CD14-positive monocyte (primary cell): ENCODE results near the gene ZNF274. TPM values are rescaled to one million over a fixed set of nuclear protein-coding genes. Genes with fewer than 3 reads are reported as not detected.

Experiments used
- DNase-seq, 3 donors: peaks; one replicate each; pipeline ENCODE4 v3.0.0-alpha.2; 2011 to 2022
- H2AFZ ChIP-seq: 2 replicates; pipeline ENCODE4 v1.6.0; 2012; ENCODE audit warnings: mild to moderate bottlenecking, low read depth, low read length, inconsistent platforms; ENCODE audit not compliant: insufficient read depth, poor library complexity, severe bottlenecking
- H3K27ac ChIP-seq, 2 donors: 1 replicate in 1 of 2; 2 replicates in 1 of 2; pipeline ENCODE4 v1.5.1; 2012 to 2013; ENCODE audit warnings: low read length in 2 of 2, control low read depth in 1 of 2, inconsistent platforms in 1 of 2, low read depth in 1 of 2, mild to moderate bottlenecking in 1 of 2
- H3K27me3 ChIP-seq, 2 donors: one replicate each; pipeline versions ENCODE4 v1.6.0 to v1.6.1; 2011 to 2013; ENCODE audit warnings: low read length in 2 of 2; ENCODE audit not compliant: control insufficient read depth in 2 of 2, insufficient read depth in 2 of 2
- H3K36me3 ChIP-seq, 2 donors: replicated peaks in 1 of 2; 1 replicate in 1 of 2; 2 replicates in 1 of 2; pipeline versions ENCODE4 v1.5.1 to v1.6.1; 2012 to 2013; ENCODE audit warnings: low read length in 2 of 2, control low read depth in 1 of 2, inconsistent platforms in 1 of 2, mild to moderate bottlenecking in 1 of 2; ENCODE audit not compliant: insufficient read depth in 2 of 2, control insufficient read depth in 1 of 2
- H3K4me1 ChIP-seq, 2 donors: 1 replicate in 1 of 2; 2 replicates in 1 of 2; pipeline versions ENCODE4 v1.5.1 to v1.6.1; 2012 to 2013; ENCODE audit warnings: low read length in 2 of 2, control low read depth in 1 of 2, inconsistent platforms in 1 of 2, mild to moderate bottlenecking in 1 of 2, moderate library complexity in 1 of 2; ENCODE audit not compliant: insufficient read depth in 2 of 2, control insufficient read depth in 1 of 2
- H3K4me2 ChIP-seq: replicated peaks from 2 replicates; pipeline ENCODE3; 2012; ENCODE audit warnings: low read length, moderate library complexity, mild to moderate bottlenecking; ENCODE audit not compliant: poor library complexity, severe bottlenecking; ENCODE audit errors: extremely low read depth
- H3K4me3 ChIP-seq, 3 experiments: fragments of 200-600 bp in 1 of 3; sonication (generic) in 1 of 3; replicated peaks in 1 of 3; 1 replicate in 2 of 3; 2 replicates in 1 of 3; pipeline ENCODE4 v1.5.1; 2011 to 2013; ENCODE audit warnings: low read length in 3 of 3, mild to moderate bottlenecking in 3 of 3, control low read depth in 2 of 3, low read depth in 2 of 3, inconsistent platforms in 1 of 3, moderate library complexity in 1 of 3
- H3K79me2 ChIP-seq: 2 replicates; pipeline ENCODE4 v1.6.0; 2012; ENCODE audit warnings: mild to moderate bottlenecking, control low read depth, inconsistent platforms, low read length, moderate library complexity; ENCODE audit not compliant: insufficient read depth
- H3K9ac ChIP-seq: 2 replicates; pipeline ENCODE4 v1.6.0; 2017; ENCODE audit warnings: low read length, mild to moderate bottlenecking; ENCODE audit not compliant: insufficient read depth, poor library complexity, severe bottlenecking
- H3K9me3 ChIP-seq, 2 donors: replicated peaks in 1 of 2; 1 replicate in 1 of 2; 2 replicates in 1 of 2; pipeline versions ENCODE4 v1.5.1 to v1.6.1; 2012 to 2013; ENCODE audit warnings: low read length in 2 of 2, control low read depth in 1 of 2; ENCODE audit not compliant: control insufficient read depth in 1 of 2, insufficient read depth in 1 of 2
- H4K20me1 ChIP-seq: 2 replicates; pipeline ENCODE4 v1.6.0; 2012; ENCODE audit warnings: mild to moderate bottlenecking, low read length, control low read depth, moderate library complexity; ENCODE audit not compliant: insufficient read depth
- H3K27ac Mint-ChIP-seq, 7 donors: one replicate each; pipeline ENCODE4 v1.8.0; 2020; ENCODE audit warnings: mild to moderate bottlenecking in 7 of 7, mixed read lengths in 7 of 7, moderate library complexity in 6 of 7, inconsistent platforms in 2 of 7
- H3K27me3 Mint-ChIP-seq, 3 donors: one replicate each; pipeline ENCODE4 v1.8.0; 2021 to 2022; ENCODE audit warnings: low read depth in 3 of 3, mild to moderate bottlenecking in 3 of 3, mixed read lengths in 3 of 3, moderate library complexity in 3 of 3, inconsistent platforms in 1 of 3
- H3K36me3 Mint-ChIP-seq, 2 donors: one replicate each; pipeline ENCODE4 v1.8.0; 2020; ENCODE audit warnings: mixed read lengths in 2 of 2, inconsistent platforms in 1 of 2, mild to moderate bottlenecking in 1 of 2
- H3K4me1 Mint-ChIP-seq: one replicate; pipeline ENCODE4 v1.8.0; 2020; ENCODE audit warnings: mild to moderate bottlenecking, mixed read lengths
- H3K4me3 Mint-ChIP-seq, 2 donors: one replicate each; pipeline ENCODE4 v1.8.0; 2020; ENCODE audit warnings: mild to moderate bottlenecking in 2 of 2, mixed read lengths in 2 of 2, moderate library complexity in 1 of 2
- H3K9me3 Mint-ChIP-seq, 7 donors: one replicate each; pipeline ENCODE4 v1.8.0; 2020 to 2022; ENCODE audit warnings: mixed read lengths in 7 of 7, mild to moderate bottlenecking in 6 of 7, moderate library complexity in 6 of 7, inconsistent platforms in 2 of 7
- WGBS: methylation state at CpG from one replicate; pipeline ENCODE4 v1.1.5; 2013; ENCODE audit warnings: missing lambda C conversion rate; ENCODE audit not compliant: insufficient coverage; 5-methylcytosine and 5-hydroxymethylcytosine counted together
- intact Hi-C, 2 donors: fragments of 100-400 bp; cut with micrococcal nuclease; formaldehyde crosslinking; loops; one replicate each; pipeline versions ENCODE4 v1.15.0 to v1.15.1; 2023
- polyA plus RNA-seq, 3 donors: library from polyadenylated mRNA; depleted of rRNA in 1 of 3; unstranded in 2 of 3; stranded (reverse) in 1 of 3; fragments of 300-500 nt in 2 of 3; fragments of >200 nt in 1 of 3; fragmentation: Illumina TruSeq in 2 of 3; gene quantifications; 1 replicate in 2 of 3; 2 replicates in 1 of 3; pipeline ENCODE4 v1.2.3, GENCODE V29; 2012 to 2021
- TF ChIP-seq, protein P1 (sequence below): fragments of 200-600 bp; IDR thresholded peaks from one replicate; pipeline ENCODE4 v1.8.0; 2022; ENCODE audit warnings: antibody characterized with exemption, mild to moderate bottlenecking

ZNF274 gene
- polyA plus RNA-seq, 3 donors = 5.8 to 10.1 (median 9.0) TPM

DNA sequence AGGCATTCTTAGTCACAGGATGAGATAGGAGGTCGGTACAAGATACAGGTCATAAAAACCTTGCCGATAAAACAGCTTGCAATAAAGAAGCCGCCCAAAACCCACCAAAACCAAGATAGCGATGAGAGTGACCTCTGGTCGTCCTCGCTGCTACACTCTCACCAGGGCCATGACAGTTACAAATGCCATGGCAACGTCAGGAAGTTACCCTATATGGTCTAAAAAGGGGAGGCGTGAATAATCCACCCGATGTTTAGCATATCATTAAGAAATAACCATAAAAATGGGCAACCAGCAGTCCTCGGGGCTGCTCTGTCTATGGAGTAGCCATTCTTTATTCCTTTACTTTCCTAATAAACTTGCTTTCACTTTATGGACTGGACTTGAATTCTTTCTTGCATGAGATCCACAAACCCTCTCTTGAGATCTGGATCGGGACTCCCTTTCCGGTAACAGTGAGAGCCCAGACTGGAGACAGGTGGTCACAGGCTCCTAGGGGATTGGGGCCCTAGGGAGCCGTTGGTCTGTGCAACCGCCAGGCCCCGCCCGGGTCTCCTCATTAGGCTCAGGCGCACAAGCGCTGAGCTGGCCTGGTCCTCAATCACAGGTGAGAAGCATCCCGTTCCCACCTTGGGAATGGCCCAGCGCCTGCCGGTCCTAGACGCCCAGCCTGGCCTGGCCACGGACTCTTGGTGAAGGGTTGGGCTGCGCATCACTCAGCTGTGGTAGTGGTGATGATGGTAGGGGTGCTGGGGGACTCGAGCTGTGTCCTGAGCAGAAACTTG, 34.9 kb downstream of the ZNF274 start:
- Histone ChIP-seq H3K79me2 (no peaks in the 10 kb centered on the region), H3K9me3 (peaks cover 88 to 91% of the 10 kb centered on the region in 2 donors), H3K4me1 (no peaks in the 10 kb centered on the region), H3K9ac (no peak overlapping the region), H2AFZ (no peak overlapping the region), H3K4me3 (peak overlapping the region in 1 of 3 experiments; percentile 34), H3K27me3 (no peaks in the 10 kb centered on the region), H3K4me2 (no peak overlapping the region), H3K27ac (no peak overlapping the region), H3K36me3 (peaks cover 3 to 15% of the 10 kb centered on the region in 2 donors), H4K20me1 (no peaks in the 10 kb centered on the region)
- intact Hi-C loops = no loop called here
- no peak overlapping the region for H3K4me3 Mint-ChIP-seq
- peaks cover 3 to 17% of the 10 kb centered on the region in 2 donors for H3K36me3 Mint-ChIP-seq
- H3K27ac Mint-ChIP-seq = no peak overlapping the region
- no peaks in the 10 kb centered on the region for H3K4me1 Mint-ChIP-seq
- H3K9me3 Mint-ChIP-seq = peaks cover 46 to 100% (median 95%) of the 10 kb centered on the region in 7 donors
- TF ChIP-seq, protein P1, sequence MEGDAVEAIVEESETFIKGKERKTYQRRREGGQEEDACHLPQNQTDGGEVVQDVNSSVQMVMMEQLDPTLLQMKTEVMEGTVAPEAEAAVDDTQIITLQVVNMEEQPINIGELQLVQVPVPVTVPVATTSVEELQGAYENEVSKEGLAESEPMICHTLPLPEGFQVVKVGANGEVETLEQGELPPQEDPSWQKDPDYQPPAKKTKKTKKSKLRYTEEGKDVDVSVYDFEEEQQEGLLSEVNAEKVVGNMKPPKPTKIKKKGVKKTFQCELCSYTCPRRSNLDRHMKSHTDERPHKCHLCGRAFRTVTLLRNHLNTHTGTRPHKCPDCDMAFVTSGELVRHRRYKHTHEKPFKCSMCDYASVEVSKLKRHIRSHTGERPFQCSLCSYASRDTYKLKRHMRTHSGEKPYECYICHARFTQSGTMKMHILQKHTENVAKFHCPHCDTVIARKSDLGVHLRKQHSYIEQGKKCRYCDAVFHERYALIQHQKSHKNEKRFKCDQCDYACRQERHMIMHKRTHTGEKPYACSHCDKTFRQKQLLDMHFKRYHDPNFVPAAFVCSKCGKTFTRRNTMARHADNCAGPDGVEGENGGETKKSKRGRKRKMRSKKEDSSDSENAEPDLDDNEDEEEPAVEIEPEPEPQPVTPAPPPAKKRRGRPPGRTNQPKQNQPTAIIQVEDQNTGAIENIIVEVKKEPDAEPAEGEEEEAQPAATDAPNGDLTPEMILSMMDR = no peak
- WGBS = 99% methylated on average over 11 of the region's 25 CpGs
- peaks cover 0 to 2% (median 0%) of the 10 kb centered on the region in 3 donors for H3K27me3 Mint-ChIP-seq
- no peak for DNase-seq

- Mint-ChIP-seq H3K36me3 (peaks cover 0 to 7% of the 10 kb centered on the region in 2 donors), H3K27ac (no peak overlapping the region), H3K27me3 (peaks cover 0 to 2% (median under 1%) of the 10 kb centered on the region in 3 donors), H3K9me3 (peaks cover 48 to 100% (median 95%) of the 10 kb centered on the region in 7 donors), H3K4me1 (no peaks in the 10 kb centered on the region), H3K4me3 (no peak overlapping the region)
- no peak for DNase-seq
- no peaks in the 10 kb centered on the region for H3K79me2 ChIP-seq
- no peak overlapping the region for H3K27ac ChIP-seq
- H3K4me2 ChIP-seq = no peak overlapping the region
- no peak overlapping the region for H3K9ac ChIP-seq
- peaks cover 0 to 4% of the 10 kb centered on the region in 2 donors for H3K36me3 ChIP-seq
- no peak overlapping the region for H2AFZ ChIP-seq
- no peaks in the 10 kb centered on the region for H3K27me3 ChIP-seq
- intact Hi-C loops = no loop called here
- TF ChIP-seq, protein P1 = peak; percentile 30
- H3K9me3 ChIP-seq = peaks cover 88 to 94% of the 10 kb centered on the region in 2 donors
- 76% methylated on average over 5 of the region's 9 CpGs for WGBS
- no peaks in the 10 kb centered on the region for H3K4me1 ChIP-seq
- no peaks in the 10 kb centered on the region for H4K20me1 ChIP-seq
- no peak overlapping the region for H3K4me3 ChIP-seq
These were observed 36.0 kb downstream of the ZNF274 start for GRCh38 chr19:58218899-58219298.
